ENCODE data around the gene SLC9A5. TPM values are rescaled to one million over a fixed set of nuclear protein-coding genes. Genes with fewer than 3 reads are reported as not detected.

SLC9A5 gene
- total and polyA plus RNA-seq, 9 of the 15 experiments (the other 6 are each of a cell fraction or from before 2014, with no cell fraction given), result 0.06 to 3.1 (median 1.2) TPM

GRCh38 chr16:67246081-67246755 lies 2.6 kb upstream of the SLC9A5 start (continued):
- TF ChIP-seq MLX (CRISPR knock-in tag; conservative IDR thresholded peaks at IDR 0.05) (no peak), FOXA1 (IDR thresholded peaks at IDR 0.05; ENCODE audit: borderline replicate concordance) (no peak), TCF7L2 (IDR thresholded peaks at IDR 0.05; ENCODE audit: low read depth, low read length) (no peak), CREB5 (CRISPR knock-in tag; IDR thresholded peaks at IDR 0.05) (no peak), ZBTB34 (CRISPR knock-in tag; IDR thresholded peaks at IDR 0.05) (no peak), POLR3G (IDR thresholded peaks at IDR 0.05; ENCODE audit: extremely low read depth, insufficient read length, insufficient replicate concordance) (no peak), HNRNPK (IDR thresholded peaks at IDR 0.05; ENCODE audit: low read depth, low read length, poor library complexity, severe bottlenecking) (no peak), ZNF507 (tag; conservative IDR thresholded peaks at IDR 0.05) (no peak), SMARCB1 (IDR thresholded peaks at IDR 0.05; ENCODE audit: insufficient read length, low read depth) (no peak), ZNF232 (CRISPR knock-in tag; IDR thresholded peaks at IDR 0.05) (no peak), ELF4 (CRISPR knock-in tag; IDR thresholded peaks at IDR 0.05) (no peak), ZNF589 (CRISPR knock-in tag; IDR thresholded peaks at IDR 0.05; ENCODE audit: low read depth) (peak; percentile 59; the same call in 1 of the 2 replicates), CBFA2T2 (conservative IDR thresholded peaks at IDR 0.05) (peak; percentile 2; the same call in 1 of the 2 replicates), RAD21 (CRISPR knock-in tag; conservative IDR thresholded peaks at IDR 0.05 in 1 of 2, IDR thresholded peaks at IDR 0.05 in 1 of 2) (peak; percentile 52 to 58), MAFG (tag; conservative IDR thresholded peaks at IDR 0.05) (no peak), FOS (IDR thresholded peaks at IDR 0.05; ENCODE audit: extremely low read depth, insufficient read length) (no peak), POLR2A (conservative IDR thresholded peaks at IDR 0.05) (peak; percentile 72), TAF15 (IDR thresholded peaks at IDR 0.05; ENCODE audit: low read depth, low read length) (no peak), SMARCE1 (IDR thresholded peaks at IDR 0.05) (peak; percentile 42; the same call in 1 of the 2 replicates), NFRKB (IDR thresholded peaks at IDR 0.05; ENCODE audit: low read depth) (no peak), ZC3H11A (IDR thresholded peaks at IDR 0.05; ENCODE audit: low read depth, low read length) (no peak), TFAM (CRISPR knock-in tag; conservative IDR thresholded peaks at IDR 0.05) (no peak), TCFL5 (CRISPR knock-in tag; conservative IDR thresholded peaks at IDR 0.05) (no peak), CREB1 (IDR thresholded peaks at IDR 0.05) (no peak), CREB1 (CRISPR knock-in tag; IDR thresholded peaks at IDR 0.05) (peak; percentile 50), SAFB2 (IDR thresholded peaks at IDR 0.05; ENCODE audit: borderline replicate concordance, low read depth, low read length, severe bottlenecking) (no peak), CCAR2 (IDR thresholded peaks at IDR 0.05; ENCODE audit: low read depth, low read length) (no peak)

Measured in K562 (cell line).